OCI-LY1 (cell line): ENCODE results near the gene MGST3.

Experiments
- H2AFZ ChIP-seq: fragments of 200-600 bp; sonication (generic), shearing (Covaris generic); 2 replicates; pipeline ENCODE4 v1.6.0; 2014; ENCODE audit warnings: antibody characterized with exemption, mild to moderate bottlenecking, low read length
- H3F3A ChIP-seq: fragments of 200-600 bp; sonication (generic), shearing (Covaris generic); 2 replicates; pipeline ENCODE4 v1.6.0; 2014; ENCODE audit warnings: mild to moderate bottlenecking, antibody characterized with exemption, low read length, moderate library complexity; ENCODE audit not compliant: insufficient read depth
- H3K27ac ChIP-seq: fragments of 200-600 bp; sonication (generic); 2 replicates; pipeline ENCODE4 v1.5.1; 2014; ENCODE audit warnings: low read length, mixed run types, mild to moderate bottlenecking, low read depth; ENCODE audit not compliant: poor library complexity, severe bottlenecking
- H3K27me3 ChIP-seq: fragments of 200-600 bp; sonication (generic); 2 replicates; pipeline ENCODE4 v1.6.0; 2014; ENCODE audit warnings: antibody characterized with exemption, mild to moderate bottlenecking, low read length, moderate library complexity; ENCODE audit not compliant: insufficient read depth
- H3K36me3 ChIP-seq: fragments of 200-600 bp; sonication (generic); 2 replicates; pipeline ENCODE4 v1.6.1; 2014; ENCODE audit warnings: mild to moderate bottlenecking, antibody characterized with exemption, low read length, moderate library complexity, mixed read lengths; ENCODE audit not compliant: insufficient read depth
- H3K4me1 ChIP-seq: fragments of 200-600 bp; sonication (generic); 2 replicates; pipeline ENCODE4 v1.5.1; 2014; ENCODE audit warnings: mild to moderate bottlenecking, low read length, moderate library complexity; ENCODE audit not compliant: insufficient read depth, severe bottlenecking
- H3K4me2 ChIP-seq: fragments of 200-600 bp; sonication (generic), shearing (Covaris generic); 2 replicates; pipeline ENCODE4 v1.6.1; 2014; ENCODE audit warnings: low read length
- H3K4me3 ChIP-seq: fragments of 200-600 bp; sonication (generic); 2 replicates; pipeline ENCODE4 v1.5.1; 2014; ENCODE audit warnings: low read length, low read depth, mild to moderate bottlenecking, mixed read lengths; ENCODE audit not compliant: poor library complexity, severe bottlenecking
- H3K79me2 ChIP-seq: fragments of 200-600 bp; shearing (Covaris generic); 2 replicates; pipeline ENCODE4 v1.6.1; 2016; ENCODE audit warnings: mixed run types, low read length, mixed read lengths; ENCODE audit not compliant: insufficient read depth
- H3K9ac ChIP-seq: fragments of 200-600 bp; sonication (generic), shearing (Covaris generic); 2 replicates; pipeline ENCODE4 v1.6.1; 2014; ENCODE audit warnings: mild to moderate bottlenecking, low read length, mixed read lengths
- H3K9me2 ChIP-seq: fragments of 200-600 bp; sonication (generic), shearing (Covaris generic); 2 replicates; pipeline ENCODE4 v1.6.1; 2014; ENCODE audit warnings: low read depth, mild to moderate bottlenecking, low read length, mixed read lengths
- H3K9me3 ChIP-seq: fragments of 200-600 bp; shearing (Covaris generic); 2 replicates; pipeline ENCODE4 v1.6.1; 2014; ENCODE audit warnings: low read length, mixed read lengths
- H4K20me1 ChIP-seq: fragments of 200-600 bp; sonication (generic), shearing (Covaris generic); 2 replicates; pipeline ENCODE4 v1.6.0; 2016; ENCODE audit warnings: mild to moderate bottlenecking, low read length; ENCODE audit not compliant: insufficient read depth
- EZH2 ChIP-seq: fragments of 200-600 bp; sonication (generic), shearing (Covaris generic); IDR thresholded peaks from 2 replicates; pipeline ENCODE4 v1.8.0; 2017; ENCODE audit warnings: borderline replicate concordance, mixed run types, mild to moderate bottlenecking, antibody characterized with exemption, low read length, moderate library complexity, mixed read lengths
- TF ChIP-seq, protein P1 (sequence below): fragments of 200-600 bp; sonication (generic), shearing (Covaris generic); IDR thresholded peaks from 2 replicates; pipeline ENCODE4 v1.5.1; 2017; ENCODE audit warnings: mild to moderate bottlenecking, antibody characterized with exemption, low read length, moderate library complexity, mixed read lengths

Gene MGST3

DNA sequence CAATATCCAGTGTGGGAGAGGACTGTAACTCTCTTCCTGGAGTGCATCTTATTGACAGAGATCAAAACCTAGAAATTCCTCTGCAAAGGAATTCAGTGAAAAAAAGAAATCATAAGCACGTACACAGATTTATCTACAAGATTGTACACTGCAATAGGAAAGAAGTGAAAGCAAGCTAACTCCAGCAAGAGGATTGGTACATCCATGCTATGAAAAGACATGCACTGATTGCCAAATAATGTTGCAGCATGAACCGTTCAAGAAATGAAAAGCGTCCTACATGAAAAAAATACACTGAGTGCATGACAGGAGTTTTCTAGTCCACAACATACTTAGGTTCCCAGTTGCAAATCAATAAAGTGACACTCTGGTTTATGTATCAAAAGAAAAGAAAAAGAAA, 1.9 kb upstream of the MGST3 start:
- Histone ChIP-seq H3F3A (no peaks in the 10 kb centered on the region), H4K20me1 (no peaks in the 10 kb centered on the region), H3K36me3 (no peaks in the 10 kb centered on the region), H3K27ac (no peak overlapping the region), H3K79me2 (no peaks in the 10 kb centered on the region), H3K9me2 (no peaks in the 10 kb centered on the region), H3K4me3 (no peak overlapping the region), H3K4me2 (no peak overlapping the region), H3K9ac (no peak overlapping the region), H3K9me3 (no peaks in the 10 kb centered on the region), H3K4me1 (peaks cover 18% of the 10 kb centered on the region), H3K27me3 (peaks cover 4% of the 10 kb centered on the region; the same call in 1 of the 2 replicates), H2AFZ (no peak overlapping the region)
- TF ChIP-seq, protein P1, sequence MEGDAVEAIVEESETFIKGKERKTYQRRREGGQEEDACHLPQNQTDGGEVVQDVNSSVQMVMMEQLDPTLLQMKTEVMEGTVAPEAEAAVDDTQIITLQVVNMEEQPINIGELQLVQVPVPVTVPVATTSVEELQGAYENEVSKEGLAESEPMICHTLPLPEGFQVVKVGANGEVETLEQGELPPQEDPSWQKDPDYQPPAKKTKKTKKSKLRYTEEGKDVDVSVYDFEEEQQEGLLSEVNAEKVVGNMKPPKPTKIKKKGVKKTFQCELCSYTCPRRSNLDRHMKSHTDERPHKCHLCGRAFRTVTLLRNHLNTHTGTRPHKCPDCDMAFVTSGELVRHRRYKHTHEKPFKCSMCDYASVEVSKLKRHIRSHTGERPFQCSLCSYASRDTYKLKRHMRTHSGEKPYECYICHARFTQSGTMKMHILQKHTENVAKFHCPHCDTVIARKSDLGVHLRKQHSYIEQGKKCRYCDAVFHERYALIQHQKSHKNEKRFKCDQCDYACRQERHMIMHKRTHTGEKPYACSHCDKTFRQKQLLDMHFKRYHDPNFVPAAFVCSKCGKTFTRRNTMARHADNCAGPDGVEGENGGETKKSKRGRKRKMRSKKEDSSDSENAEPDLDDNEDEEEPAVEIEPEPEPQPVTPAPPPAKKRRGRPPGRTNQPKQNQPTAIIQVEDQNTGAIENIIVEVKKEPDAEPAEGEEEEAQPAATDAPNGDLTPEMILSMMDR: no peak
- TF ChIP-seq EZH2: no peak

- no peaks in the 10 kb centered on the region for H3K9me3 ChIP-seq
- H3K4me1 ChIP-seq: peaks cover 18% of the 10 kb centered on the region
- peak overlapping the region; percentile 71 for H3K4me3 ChIP-seq
- TF ChIP-seq, protein P1: no peak
- TF ChIP-seq EZH2: no peak
- no peaks in the 10 kb centered on the region for H3K79me2 ChIP-seq
- peak overlapping the region; percentile 93 for H3K4me2 ChIP-seq
- H3K9ac ChIP-seq: peak overlapping the region; percentile 74
- H3K27me3 ChIP-seq: 0 out of 2 replicates have a peak, but pooled peaks cover 4% of the 10 kb centered on the region
- peak overlapping the region; percentile 43; the same call in 1 of the 2 replicates for H2AFZ ChIP-seq
- H4K20me1 ChIP-seq: no peaks in the 10 kb centered on the region
- no peaks in the 10 kb centered on the region for H3K9me2 ChIP-seq
- H3K36me3 ChIP-seq: no peaks in the 10 kb centered on the region
- H3F3A ChIP-seq: no peaks in the 10 kb centered on the region
- no peak overlapping the region for H3K27ac ChIP-seq
Observed at GRCh38 chr1:165629848-165630628, 996 bp upstream of the MGST3 start.

GRCh38 chr1:165631342-165632151, 513 bp downstream of the MGST3 start:
- H3K9me3 ChIP-seq: no peaks in the 10 kb centered on the region
- H3K4me1 ChIP-seq: peaks cover 18% of the 10 kb centered on the region
- no peaks in the 10 kb centered on the region for H3F3A ChIP-seq
- no peaks in the 10 kb centered on the region for H3K79me2 ChIP-seq
- no peaks in the 10 kb centered on the region for H3K9me2 ChIP-seq
- no peaks in the 10 kb centered on the region for H3K36me3 ChIP-seq
- H3K9ac ChIP-seq: peak overlapping the region; percentile 74
- H2AFZ ChIP-seq: no peak overlapping the region
- H3K27me3 ChIP-seq: 0 out of 2 replicates have a peak, but pooled peaks cover 4% of the 10 kb centered on the region
- TF ChIP-seq EZH2: no peak
- TF ChIP-seq, protein P1: no peak; the same call in 1 of the 2 replicates
- H3K27ac ChIP-seq: no peak overlapping the region
- peak overlapping the region; percentile 71 for H3K4me3 ChIP-seq
- peak overlapping the region; percentile 93 for H3K4me2 ChIP-seq
- no peaks in the 10 kb centered on the region for H4K20me1 ChIP-seq
